Ovary (tissue), 3 donors: ENCODE measurements around the gene SLC19A1.

Experiments used
- CTCF ChIP-seq, 3 donors: fragments of 450-650 bp in 2 of 3; fragments of 200-600 bp in 1 of 3; IDR thresholded peaks; one replicate each; pipeline versions ENCODE4 v1.5.1 to v1.8.0; 2016 to 2022; ENCODE audit warnings: antibody characterized with exemption in 3 of 3, mild to moderate bottlenecking in 1 of 3
- POLR2A ChIP-seq: fragments of 450-650 bp; IDR thresholded peaks from one replicate; pipeline ENCODE4 v1.6.1; 2017; ENCODE audit warnings: antibody characterized with exemption, mild to moderate bottlenecking, moderate library complexity
- donor health status: DM: no; HTN: no; CAD: no.

- TF ChIP-seq CTCF (IDR thresholded peaks at IDR 0.05): no peak
- no peak for TF ChIP-seq POLR2A
Measured at GRCh38 chr21:45507888-45508508, 34.2 kb downstream of the SLC19A1 start.
